GM23338 (cell line): ENCODE measurements around the gene FBXL4. TPM values are rescaled to one million over a fixed set of nuclear protein-coding genes. Genes with fewer than 3 reads are reported as not detected.

ENCODE experiments used
- ATAC-seq: fragments of 200-7000 bp; cut with Tn5 transposase; 3 replicates; pipeline ENCODE4 v1.9.1; 2020
- DNase-seq: peaks from one replicate; pipeline ENCODE4 v3.0.0-alpha.2; 2015; ENCODE audit warnings: low spot score
- H2AFZ ChIP-seq: fragments of 200-600 bp; sonication (generic); 2 replicates; pipeline ENCODE4 v1.8.0; 2016; ENCODE audit warnings: antibody characterized with exemption, mild to moderate bottlenecking, moderate library complexity
- H3F3A ChIP-seq: fragments of 200-600 bp; sonication (generic); replicated peaks from 2 replicates; pipeline ENCODE4 v1.8.0; 2017; ENCODE audit warnings: antibody characterized with exemption, mixed run types, low read depth
- H3K27ac ChIP-seq: fragments of 200-600 bp; sonication (generic); 2 replicates; pipeline ENCODE4 v1.6.1; 2016; ENCODE audit warnings: low read depth
- H3K27me3 ChIP-seq: fragments of 200-600 bp; sonication (generic); 2 replicates; pipeline ENCODE4 v1.8.0; 2016; ENCODE audit warnings: mild to moderate bottlenecking, mixed run types, moderate library complexity; ENCODE audit not compliant: insufficient read depth
- H3K36me3 ChIP-seq: fragments of 200-600 bp; sonication (generic); 2 replicates; pipeline ENCODE4 v1.8.0; 2016; ENCODE audit warnings: mild to moderate bottlenecking; ENCODE audit not compliant: insufficient read depth
- H3K4me1 ChIP-seq: fragments of 200-600 bp; sonication (generic); 2 replicates; pipeline ENCODE4 v1.8.0; 2016; ENCODE audit warnings: mild to moderate bottlenecking, moderate library complexity; ENCODE audit not compliant: insufficient read depth
- H3K4me2 ChIP-seq: fragments of 200-600 bp; sonication (generic); 2 replicates; pipeline ENCODE4 v1.7.1; 2017; ENCODE audit warnings: mixed run types
- H3K4me3 ChIP-seq: fragments of 200-600 bp; sonication (generic); 2 replicates; pipeline ENCODE4 v1.6.1; 2016; ENCODE audit warnings: mixed run types
- H3K79me2 ChIP-seq: fragments of 200-600 bp; sonication (generic); replicated peaks from 2 replicates; pipeline ENCODE4 v1.8.0; 2017; ENCODE audit warnings: mild to moderate bottlenecking; ENCODE audit not compliant: insufficient read depth
- H3K9me2 ChIP-seq: fragments of 200-600 bp; sonication (generic); 2 replicates; pipeline ENCODE4 v1.8.0; 2017; ENCODE audit not compliant: insufficient read depth
- H4K20me1 ChIP-seq: fragments of 200-600 bp; sonication (generic); replicated peaks from 2 replicates; pipeline ENCODE4 v1.8.0; 2017; ENCODE audit warnings: mild to moderate bottlenecking; ENCODE audit not compliant: insufficient read depth
- H3K27ac Mint-ChIP-seq: 2 replicates; pipeline ENCODE4 v1.8.0; 2020; ENCODE audit warnings: inconsistent platforms, mild to moderate bottlenecking, moderate library complexity, mixed read lengths
- H3K27me3 Mint-ChIP-seq: 3 replicates; pipeline ENCODE4 v1.8.0; 2022; ENCODE audit warnings: low read depth, mild to moderate bottlenecking, moderate library complexity, mixed read lengths, inconsistent platforms; ENCODE audit not compliant: insufficient read depth, poor library complexity
- H3K36me3 Mint-ChIP-seq: 3 replicates; pipeline ENCODE4 v1.8.0; 2021; ENCODE audit warnings: low read depth, mild to moderate bottlenecking, inconsistent platforms, moderate library complexity, mixed read lengths
- H3K4me1 Mint-ChIP-seq: 3 replicates; pipeline ENCODE4 v1.8.0; 2020; ENCODE audit warnings: mild to moderate bottlenecking, inconsistent platforms, mixed read lengths
- H3K4me3 Mint-ChIP-seq: 3 replicates; pipeline ENCODE4 v1.8.0; 2021; ENCODE audit warnings: moderate library complexity, mild to moderate bottlenecking, inconsistent platforms, mixed read lengths
- H3K9me3 Mint-ChIP-seq: 3 replicates; pipeline ENCODE4 v1.8.0; 2020; ENCODE audit warnings: moderate library complexity, mild to moderate bottlenecking, inconsistent platforms, mixed read lengths
- CREB1 ChIP-seq: fragments of 250-450 bp; sonication (Bioruptor Pico); IDR thresholded peaks from 2 replicates; pipeline ENCODE4 v1.5.0; 2020; ENCODE audit warnings: low read depth, mild to moderate bottlenecking, moderate library complexity
- EZH2 ChIP-seq: fragments of 200-600 bp; sonication (generic); IDR thresholded peaks from one replicate; pipeline ENCODE4 v1.8.0; 2017; ENCODE audit warnings: antibody characterized with exemption, mild to moderate bottlenecking, low read depth; ENCODE audit not compliant: unreplicated experiment
- EZH2phosphoT487 ChIP-seq: fragments of 200-600 bp; sonication (generic); IDR thresholded peaks from one replicate; pipeline ENCODE4 v1.8.1; 2018; ENCODE audit warnings: antibody characterized with exemption; ENCODE audit not compliant: unreplicated experiment
- JUNB ChIP-seq: IDR thresholded peaks from one replicate; pipeline ENCODE4 v1.6.1; 2016; ENCODE audit warnings: antibody characterized with exemption; ENCODE audit not compliant: unreplicated experiment
- NANOG ChIP-seq: IDR thresholded peaks from 2 replicates; pipeline ENCODE4 v1.6.1; 2016; ENCODE audit warnings: antibody characterized with exemption, borderline replicate concordance
- POLR2AphosphoS5 ChIP-seq: IDR thresholded peaks from 2 replicates; pipeline ENCODE4 v1.6.1; 2016; ENCODE audit warnings: antibody characterized with exemption, low read depth
- REST ChIP-seq: IDR thresholded peaks from one replicate; pipeline ENCODE4 v1.6.1; 2018; ENCODE audit warnings: antibody characterized with exemption; ENCODE audit not compliant: unreplicated experiment
- STAT1 ChIP-seq: IDR thresholded peaks from one replicate; pipeline ENCODE4 v1.6.1; 2016; ENCODE audit warnings: antibody characterized with exemption; ENCODE audit not compliant: unreplicated experiment
- ZNF114 ChIP-seq: fragments of 250-450 bp; sonication (Bioruptor Pico); IDR thresholded peaks from 2 replicates; pipeline ENCODE4 v1.5.0; 2020; ENCODE audit warnings: mild to moderate bottlenecking, moderate library complexity
- ZNF331 ChIP-seq: fragments of 250-450 bp; sonication (Bioruptor Pico); IDR thresholded peaks from 2 replicates; pipeline ENCODE4 v1.5.0; 2020; ENCODE audit warnings: low read depth, mild to moderate bottlenecking, moderate library complexity
- polyA plus RNA-seq: library from polyadenylated mRNA; unstranded; fragments of >200 nt; fragmentation: Nextera tagmentation; extraction: Ambion mirVana; gene quantifications from 2 replicates; pipeline ENCODE4 v1.2.1, GENCODE V29; 2016
- total RNA-seq: library from RNA; depleted of rRNA; stranded (reverse); fragments of >200 nt; shearing (Covaris generic); gene quantifications from 2 replicates; pipeline ENCODE4 v1.2.3, GENCODE V29; 2014
- TF ChIP-seq, protein P1 (sequence below), 2 experiments: fragments of 200-600 bp in 1 of 2; sonication (generic) in 1 of 2; conservative IDR thresholded peaks; 2 replicates each; pipeline versions ENCODE4 v1.5.1 to v1.6.1; 2016 to 2017; ENCODE audit warnings: antibody characterized with exemption in 2 of 2, low read depth in 2 of 2, mild to moderate bottlenecking in 2 of 2, moderate library complexity in 1 of 2
- TF ChIP-seq, protein P2 (sequence below): fragments of 250-450 bp; sonication (Bioruptor Pico); IDR thresholded peaks from 2 replicates; pipeline ENCODE4 v1.5.0; 2020; ENCODE audit warnings: mild to moderate bottlenecking, moderate library complexity

Gene FBXL4
- total and polyA plus RNA-seq, 2 experiments from 2014 or later: 8.5 to 23.4 TPM

DNA sequence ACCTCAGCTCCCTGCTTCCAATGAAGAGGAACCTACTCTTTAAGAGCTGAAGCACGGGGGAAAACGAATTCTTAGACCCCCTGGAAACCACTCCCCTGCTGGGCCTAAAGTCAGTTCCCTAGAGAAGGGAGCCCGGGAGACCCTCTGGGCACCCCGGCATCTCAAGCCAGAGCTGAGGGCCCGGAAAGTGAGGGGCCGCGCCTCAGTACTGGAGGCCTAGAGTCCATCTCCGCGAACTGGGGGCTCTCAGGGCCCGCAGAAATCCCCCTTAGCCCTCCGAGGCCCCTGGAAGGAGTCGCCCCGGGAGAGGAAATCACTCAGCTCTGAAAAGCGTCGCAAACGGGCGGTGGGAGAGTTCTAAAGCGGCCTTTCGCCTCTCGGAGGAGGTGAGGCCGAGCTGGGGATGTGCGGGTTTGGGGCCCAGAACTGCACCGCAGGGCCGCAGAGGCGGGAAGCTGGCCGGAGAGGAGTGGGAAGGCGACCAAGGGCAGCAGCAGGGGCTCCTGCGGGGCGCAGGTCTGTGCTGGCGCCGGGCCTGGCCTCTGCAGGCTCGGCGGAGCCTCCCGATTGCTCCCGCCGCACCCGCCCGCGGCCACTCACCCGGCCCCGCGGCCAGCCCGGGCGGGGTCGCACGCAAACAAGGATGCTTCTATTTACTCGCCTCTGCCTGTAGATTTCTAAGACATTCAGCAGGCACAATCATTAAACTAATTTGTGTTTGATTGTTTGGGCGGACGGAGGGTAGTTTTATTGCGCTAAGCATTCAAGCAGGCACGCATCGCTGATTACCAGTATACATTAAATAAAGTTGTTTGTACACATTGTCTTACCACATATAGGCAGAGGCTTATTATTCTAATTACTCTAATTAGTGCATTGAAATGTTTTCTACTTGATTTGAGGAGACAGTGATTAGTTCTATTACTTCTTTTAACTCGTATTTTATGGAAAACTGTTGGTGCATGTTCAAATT, 104.2 kb downstream of the FBXL4 start:
- Histone ChIP-seq H3K4me2 (peak overlapping the region; percentile 93), H3K79me2 (no peaks in the 10 kb centered on the region), H3K4me1 (peaks cover 61% of the 10 kb centered on the region), H3K36me3 (no peaks in the 10 kb centered on the region), H3K9me2 (no peaks in the 10 kb centered on the region), H3K4me3 (peak overlapping the region; percentile 60), H4K20me1 (no peaks in the 10 kb centered on the region), H3K27ac (no peak overlapping the region), H2AFZ (peak overlapping the region; percentile 72; the same call in 1 of the 2 replicates), H3F3A (peaks cover 6% of the 10 kb centered on the region; the same call in 1 of the 2 replicates), H3K27me3 (peaks cover 98% of the 10 kb centered on the region)
- TF ChIP-seq NANOG (no peak), POLR2AphosphoS5 (no peak), EZH2 (peak; percentile 92), EZH2phosphoT487 (peak; percentile 82), JUNB (no peak), ZNF331 (no peak), CREB1 (CRISPR knock-in tag) (no peak), REST (no peak), ZNF114 (CRISPR knock-in tag) (no peak), STAT1 (no peak)
- TF ChIP-seq, protein P1, sequence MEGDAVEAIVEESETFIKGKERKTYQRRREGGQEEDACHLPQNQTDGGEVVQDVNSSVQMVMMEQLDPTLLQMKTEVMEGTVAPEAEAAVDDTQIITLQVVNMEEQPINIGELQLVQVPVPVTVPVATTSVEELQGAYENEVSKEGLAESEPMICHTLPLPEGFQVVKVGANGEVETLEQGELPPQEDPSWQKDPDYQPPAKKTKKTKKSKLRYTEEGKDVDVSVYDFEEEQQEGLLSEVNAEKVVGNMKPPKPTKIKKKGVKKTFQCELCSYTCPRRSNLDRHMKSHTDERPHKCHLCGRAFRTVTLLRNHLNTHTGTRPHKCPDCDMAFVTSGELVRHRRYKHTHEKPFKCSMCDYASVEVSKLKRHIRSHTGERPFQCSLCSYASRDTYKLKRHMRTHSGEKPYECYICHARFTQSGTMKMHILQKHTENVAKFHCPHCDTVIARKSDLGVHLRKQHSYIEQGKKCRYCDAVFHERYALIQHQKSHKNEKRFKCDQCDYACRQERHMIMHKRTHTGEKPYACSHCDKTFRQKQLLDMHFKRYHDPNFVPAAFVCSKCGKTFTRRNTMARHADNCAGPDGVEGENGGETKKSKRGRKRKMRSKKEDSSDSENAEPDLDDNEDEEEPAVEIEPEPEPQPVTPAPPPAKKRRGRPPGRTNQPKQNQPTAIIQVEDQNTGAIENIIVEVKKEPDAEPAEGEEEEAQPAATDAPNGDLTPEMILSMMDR (conservative IDR thresholded peaks at IDR 0.05; ENCODE audit: low read depth in 2 of 2): no peak
- TF ChIP-seq, protein P2, sequence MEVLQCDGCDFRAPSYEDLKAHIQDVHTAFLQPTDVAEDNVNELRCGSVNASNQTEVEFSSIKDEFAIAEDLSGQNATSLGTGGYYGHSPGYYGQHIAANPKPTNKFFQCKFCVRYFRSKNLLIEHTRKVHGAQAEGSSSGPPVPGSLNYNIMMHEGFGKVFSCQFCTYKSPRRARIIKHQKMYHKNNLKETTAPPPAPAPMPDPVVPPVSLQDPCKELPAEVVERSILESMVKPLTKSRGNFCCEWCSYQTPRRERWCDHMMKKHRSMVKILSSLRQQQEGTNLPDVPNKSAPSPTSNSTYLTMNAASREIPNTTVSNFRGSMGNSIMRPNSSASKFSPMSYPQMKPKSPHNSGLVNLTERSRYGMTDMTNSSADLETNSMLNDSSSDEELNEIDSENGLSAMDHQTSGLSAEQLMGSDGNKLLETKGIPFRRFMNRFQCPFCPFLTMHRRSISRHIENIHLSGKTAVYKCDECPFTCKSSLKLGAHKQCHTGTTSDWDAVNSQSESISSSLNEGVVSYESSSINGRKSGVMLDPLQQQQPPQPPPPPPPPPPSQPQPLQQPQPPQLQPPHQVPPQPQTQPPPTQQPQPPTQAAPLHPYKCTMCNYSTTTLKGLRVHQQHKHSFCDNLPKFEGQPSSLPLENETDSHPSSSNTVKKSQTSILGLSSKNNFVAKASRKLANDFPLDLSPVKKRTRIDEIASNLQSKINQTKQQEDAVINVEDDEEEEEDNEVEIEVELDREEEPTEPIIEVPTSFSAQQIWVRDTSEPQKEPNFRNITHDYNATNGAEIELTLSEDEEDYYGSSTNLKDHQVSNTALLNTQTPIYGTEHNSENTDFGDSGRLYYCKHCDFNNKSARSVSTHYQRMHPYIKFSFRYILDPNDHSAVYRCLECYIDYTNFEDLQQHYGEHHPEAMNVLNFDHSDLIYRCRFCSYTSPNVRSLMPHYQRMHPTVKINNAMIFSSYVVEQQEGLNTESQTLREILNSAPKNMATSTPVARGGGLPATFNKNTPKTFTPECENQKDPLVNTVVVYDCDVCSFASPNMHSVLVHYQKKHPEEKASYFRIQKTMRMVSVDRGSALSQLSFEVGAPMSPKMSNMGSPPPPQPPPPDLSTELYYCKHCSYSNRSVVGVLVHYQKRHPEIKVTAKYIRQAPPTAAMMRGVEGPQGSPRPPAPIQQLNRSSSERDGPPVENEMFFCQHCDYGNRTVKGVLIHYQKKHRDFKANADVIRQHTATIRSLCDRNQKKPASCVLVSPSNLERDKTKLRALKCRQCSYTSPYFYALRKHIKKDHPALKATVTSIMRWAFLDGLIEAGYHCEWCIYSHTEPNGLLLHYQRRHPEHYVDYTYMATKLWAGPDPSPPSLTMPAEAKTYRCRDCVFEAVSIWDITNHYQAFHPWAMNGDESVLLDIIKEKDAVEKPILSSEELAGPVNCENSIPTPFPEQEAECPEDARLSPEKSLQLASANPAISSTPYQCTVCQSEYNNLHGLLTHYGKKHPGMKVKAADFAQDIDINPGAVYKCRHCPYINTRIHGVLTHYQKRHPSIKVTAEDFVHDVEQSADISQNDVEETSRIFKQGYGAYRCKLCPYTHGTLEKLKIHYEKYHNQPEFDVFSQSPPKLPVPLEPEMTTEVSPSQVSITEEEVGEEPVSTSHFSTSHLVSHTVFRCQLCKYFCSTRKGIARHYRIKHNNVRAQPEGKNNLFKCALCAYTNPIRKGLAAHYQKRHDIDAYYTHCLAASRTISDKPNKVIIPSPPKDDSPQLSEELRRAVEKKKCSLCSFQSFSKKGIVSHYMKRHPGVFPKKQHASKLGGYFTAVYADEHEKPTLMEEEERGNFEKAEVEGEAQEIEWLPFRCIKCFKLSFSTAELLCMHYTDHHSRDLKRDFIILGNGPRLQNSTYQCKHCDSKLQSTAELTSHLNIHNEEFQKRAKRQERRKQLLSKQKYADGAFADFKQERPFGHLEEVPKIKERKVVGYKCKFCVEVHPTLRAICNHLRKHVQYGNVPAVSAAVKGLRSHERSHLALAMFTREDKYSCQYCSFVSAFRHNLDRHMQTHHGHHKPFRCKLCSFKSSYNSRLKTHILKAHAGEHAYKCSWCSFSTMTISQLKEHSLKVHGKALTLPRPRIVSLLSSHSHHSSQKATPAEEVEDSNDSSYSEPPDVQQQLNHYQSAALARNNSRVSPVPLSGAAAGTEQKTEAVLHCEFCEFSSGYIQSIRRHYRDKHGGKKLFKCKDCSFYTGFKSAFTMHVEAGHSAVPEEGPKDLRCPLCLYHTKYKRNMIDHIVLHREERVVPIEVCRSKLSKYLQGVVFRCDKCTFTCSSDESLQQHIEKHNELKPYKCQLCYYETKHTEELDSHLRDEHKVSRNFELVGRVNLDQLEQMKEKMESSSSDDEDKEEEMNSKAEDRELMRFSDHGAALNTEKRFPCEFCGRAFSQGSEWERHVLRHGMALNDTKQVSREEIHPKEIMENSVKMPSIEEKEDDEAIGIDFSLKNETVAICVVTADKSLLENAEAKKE (CRISPR knock-in tag): no peak
- Mint-ChIP-seq H3K4me1 (peaks cover 34% of the 10 kb centered on the region), H3K4me3 (peak overlapping the region; percentile 73), H3K27me3 (peaks cover 91% of the 10 kb centered on the region), H3K9me3 (no peaks in the 10 kb centered on the region; the same call in 2 of the 3 replicates), H3K27ac (no peak overlapping the region), H3K36me3 (no peaks in the 10 kb centered on the region)
- DNase-seq: peak; percentile 67
- peak; percentile 13 for ATAC-seq
